Osteocyte (in vitro differentiated cells): ENCODE data around the gene CCDC88C. TPM values are rescaled to one million over a fixed set of nuclear protein-coding genes. Genes with fewer than 3 reads are reported as not detected.

Experiments used
- DNase-seq: peaks from one replicate; pipeline ENCODE4 v3.0.0; 2021; ENCODE audit warnings: mixed read lengths; ENCODE audit not compliant: unreplicated experiment; ENCODE audit errors: extremely low spot score
- H3K27ac Mint-ChIP-seq: one replicate; pipeline ENCODE4 v1.8.0; 2021; ENCODE audit warnings: mild to moderate bottlenecking, mixed read lengths; ENCODE audit not compliant: unreplicated experiment
- H3K27me3 Mint-ChIP-seq: one replicate; pipeline ENCODE4 v1.8.0; 2021; ENCODE audit warnings: mixed read lengths; ENCODE audit not compliant: unreplicated experiment
- H3K36me3 Mint-ChIP-seq: one replicate; pipeline ENCODE4 v1.8.0; 2021; ENCODE audit warnings: mixed read lengths; ENCODE audit not compliant: unreplicated experiment
- H3K4me1 Mint-ChIP-seq: one replicate; pipeline ENCODE4 v1.8.0; 2021; ENCODE audit warnings: mixed read lengths; ENCODE audit not compliant: unreplicated experiment
- H3K4me3 Mint-ChIP-seq: one replicate; pipeline ENCODE4 v1.8.0; 2021; ENCODE audit warnings: mild to moderate bottlenecking, moderate library complexity, mixed read lengths; ENCODE audit not compliant: unreplicated experiment
- H3K9me3 Mint-ChIP-seq: one replicate; pipeline ENCODE4 v1.8.0; 2021; ENCODE audit warnings: mixed read lengths; ENCODE audit not compliant: unreplicated experiment
- CTCF ChIP-seq: fragments of 200-600 bp; sonication (generic); IDR thresholded peaks from 2 replicates; pipeline ENCODE4 v1.5.0; 2021; ENCODE audit warnings: antibody characterized with exemption, mild to moderate bottlenecking, moderate library complexity
- total RNA-seq: library from RNA; stranded (reverse); gene quantifications from 2 replicates; pipeline ENCODE4 v1.2.1, GENCODE V29; 2021

The CCDC88C gene
- total RNA-seq, 1 donor from 2014 or later = 1.4 TPM

- Mint-ChIP-seq H3K36me3 (no peaks in the 10 kb centered on the region), H3K27me3 (no peaks in the 10 kb centered on the region), H3K4me1 (no peaks in the 10 kb centered on the region), H3K4me3 (no peak overlapping the region), H3K27ac (no peak overlapping the region), H3K9me3 (no peaks in the 10 kb centered on the region)
- TF ChIP-seq CTCF = no peak
- no peak for DNase-seq
These were observed 75.3 kb downstream of the CCDC88C start for GRCh38 chr14:91342206-91342760.

GRCh38 chr14:91341751-91342154, 75.9 kb downstream of the CCDC88C start:
- Mint-ChIP-seq H3K4me3 (no peak overlapping the region), H3K27ac (no peak overlapping the region), H3K4me1 (no peaks in the 10 kb centered on the region), H3K27me3 (no peaks in the 10 kb centered on the region), H3K9me3 (no peaks in the 10 kb centered on the region), H3K36me3 (no peaks in the 10 kb centered on the region)
- DNase-seq = no peak
- no peak for TF ChIP-seq CTCF

GRCh38 chr14:91341334-91341733, 76.3 kb downstream of the CCDC88C start:
- no peaks in the 10 kb centered on the region for H3K27me3 Mint-ChIP-seq
- no peaks in the 10 kb centered on the region for H3K36me3 Mint-ChIP-seq
- H3K4me3 Mint-ChIP-seq = no peak overlapping the region
- H3K27ac Mint-ChIP-seq = no peak overlapping the region
- H3K9me3 Mint-ChIP-seq = no peaks in the 10 kb centered on the region
- TF ChIP-seq CTCF = no peak
- no peaks in the 10 kb centered on the region for H3K4me1 Mint-ChIP-seq
- DNase-seq = no peak

GRCh38 chr14:91339671-91340369, 77.8 kb downstream of the CCDC88C start:
- Mint-ChIP-seq H3K4me1 (no peaks in the 10 kb centered on the region), H3K36me3 (no peaks in the 10 kb centered on the region), H3K27ac (no peak overlapping the region), H3K9me3 (no peaks in the 10 kb centered on the region), H3K4me3 (no peak overlapping the region), H3K27me3 (no peaks in the 10 kb centered on the region)
- DNase-seq = no peak
- no peak for TF ChIP-seq CTCF

- TF ChIP-seq CTCF = no peak
- no peak overlapping the region for H3K27ac Mint-ChIP-seq
- no peaks in the 10 kb centered on the region for H3K9me3 Mint-ChIP-seq
- no peak overlapping the region for H3K4me3 Mint-ChIP-seq
- H3K36me3 Mint-ChIP-seq = no peaks in the 10 kb centered on the region
- DNase-seq = no peak
- no peaks in the 10 kb centered on the region for H3K4me1 Mint-ChIP-seq
- no peaks in the 10 kb centered on the region for H3K27me3 Mint-ChIP-seq
These were observed 78.5 kb downstream of the CCDC88C start for GRCh38 chr14:91339076-91339475.
